Muscle layer of duodenum (tissue), 2 donors: ENCODE measurements around the gene LMF1.
"Not testable (repeated sequence)": the region's sequence is repeated elsewhere in the genome, so short reads cannot be mapped to it uniquely, and the experiment has no call there.

Source experiments
- H3K27ac ChIP-seq: one replicate; pipeline ENCODE4 v1.7.0; 2013; ENCODE audit warnings: mild to moderate bottlenecking, low read length
- H3K27me3 ChIP-seq: one replicate; pipeline ENCODE4 v1.7.0; 2013; ENCODE audit warnings: low read depth, mild to moderate bottlenecking, control low read depth, low read length
- H3K36me3 ChIP-seq, 2 donors: one replicate each; pipeline ENCODE4 v1.7.0; 2013; ENCODE audit warnings: low read length in 2 of 2, control low read depth in 1 of 2, mild to moderate bottlenecking in 1 of 2; ENCODE audit not compliant: insufficient read depth in 2 of 2, control insufficient read depth in 1 of 2
- H3K4me1 ChIP-seq, 2 donors: one replicate each; pipeline ENCODE4 v1.7.0; 2013; ENCODE audit warnings: low read length in 2 of 2, mild to moderate bottlenecking in 2 of 2, control low read depth in 1 of 2, moderate library complexity in 1 of 2; ENCODE audit not compliant: insufficient read depth in 2 of 2, control insufficient read depth in 1 of 2
- H3K4me3 ChIP-seq, 2 donors: one replicate each; pipeline ENCODE4 v1.7.0; 2013; ENCODE audit warnings: low read length in 2 of 2, low read depth in 1 of 2, mild to moderate bottlenecking in 1 of 2
- H3K9me3 ChIP-seq, 2 donors: one replicate each; pipeline ENCODE4 v1.7.0; 2013; ENCODE audit warnings: low read length in 2 of 2, control low read depth in 1 of 2, mild to moderate bottlenecking in 1 of 2; ENCODE audit not compliant: control insufficient read depth in 1 of 2
- donor health status: healthy.

Gene LMF1

GRCh38 chr16:953818-954217 lies 17.0 kb downstream of the LMF1 start:
- H3K27ac ChIP-seq, H3K9me3 ChIP-seq, H3K4me3 ChIP-seq, H3K4me1 ChIP-seq, H3K27me3 ChIP-seq: not testable (repeated sequence)
- H3K36me3 ChIP-seq, result peaks cover 0 to 20% of the 10 kb centered on the region in 2 donors

GRCh38 chr16:952321-952720 lies 18.5 kb downstream of the LMF1 start:
- H3K27ac ChIP-seq, result no peak overlapping the region
- no peaks in the 10 kb centered on the region for H3K27me3 ChIP-seq
- no peak overlapping the region for H3K4me3 ChIP-seq
- H3K36me3 ChIP-seq, result peaks cover 0 to 21% of the 10 kb centered on the region in 2 donors
- peaks cover 0 to 4% of the 10 kb centered on the region in 2 donors for H3K9me3 ChIP-seq
- H3K4me1 ChIP-seq, result no peaks in the 10 kb centered on the region

- Histone ChIP-seq H3K27ac (no peak overlapping the region), H3K27me3 (no peaks in the 10 kb centered on the region), H3K9me3 (no peaks in the 10 kb centered on the region), H3K4me1 (no peaks in the 10 kb centered on the region), H3K4me3 (no peak overlapping the region), H3K36me3 (peaks cover 0 to 26% of the 10 kb centered on the region in 2 donors)
Measured at GRCh38 chr16:951660-952301, 19.0 kb downstream of the LMF1 start.

- H3K4me1 ChIP-seq, H3K9me3 ChIP-seq, H3K4me3 ChIP-seq, H3K27me3 ChIP-seq, H3K27ac ChIP-seq: not testable (repeated sequence)
- peaks cover 4 to 34% of the 10 kb centered on the region in 2 donors for H3K36me3 ChIP-seq
Measured at GRCh38 chr16:950733-951573, 19.8 kb downstream of the LMF1 start.

GRCh38 chr16:948767-949166 lies 22.0 kb downstream of the LMF1 start:
- H3K36me3 ChIP-seq, result peaks cover 10 to 44% of the 10 kb centered on the region in 2 donors
- not testable (repeated sequence) for H3K4me3 ChIP-seq, H3K27ac ChIP-seq, H3K27me3 ChIP-seq, H3K9me3 ChIP-seq, H3K4me1 ChIP-seq

- H3K9me3 ChIP-seq, H3K4me1 ChIP-seq, H3K27me3 ChIP-seq, H3K27ac ChIP-seq, H3K4me3 ChIP-seq: not testable (repeated sequence)
- H3K36me3 ChIP-seq, result peaks cover 10 to 44% of the 10 kb centered on the region in 2 donors
Measured at GRCh38 chr16:947922-948303, 22.9 kb downstream of the LMF1 start.

GRCh38 chr16:947255-947921 lies 23.4 kb downstream of the LMF1 start:
- no peaks in the 10 kb centered on the region for H3K9me3 ChIP-seq
- H3K27me3 ChIP-seq, result no peaks in the 10 kb centered on the region
- H3K36me3 ChIP-seq, result peaks cover 10 to 47% of the 10 kb centered on the region in 2 donors
- H3K4me1 ChIP-seq, result no peaks in the 10 kb centered on the region
- H3K4me3 ChIP-seq, result no peak overlapping the region
- H3K27ac ChIP-seq, result no peak overlapping the region

- Histone ChIP-seq H3K9me3 (peaks cover 4 to 10% of the 10 kb centered on the region in 2 donors), H3K4me3 (no peak overlapping the region), H3K27me3 (no peaks in the 10 kb centered on the region), H3K36me3 (peaks cover 14 to 48% of the 10 kb centered on the region in 2 donors), H3K4me1 (no peaks in the 10 kb centered on the region), H3K27ac (no peak overlapping the region)
Measured at GRCh38 chr16:946048-946395, 24.8 kb downstream of the LMF1 start.

GRCh38 chr16:945271-946047 lies 25.3 kb downstream of the LMF1 start:
- Histone ChIP-seq H3K4me1 (no peaks in the 10 kb centered on the region), H3K4me3 (no peak overlapping the region), H3K36me3 (peaks cover 14 to 53% of the 10 kb centered on the region in 2 donors), H3K9me3 (peaks cover 4 to 10% of the 10 kb centered on the region in 2 donors), H3K27me3 (no peaks in the 10 kb centered on the region), H3K27ac (no peak overlapping the region)

- Histone ChIP-seq H3K4me3 (no peak overlapping the region), H3K27ac (no peak overlapping the region), H3K36me3 (peaks cover 14 to 64% of the 10 kb centered on the region in 2 donors), H3K27me3 (no peaks in the 10 kb centered on the region), H3K9me3 (peaks cover 4 to 10% of the 10 kb centered on the region in 2 donors), H3K4me1 (no peaks in the 10 kb centered on the region)
Measured at GRCh38 chr16:943971-944370, 26.8 kb downstream of the LMF1 start.
